ENCODE measurements around the gene CASKIN1. TPM values are rescaled to one million over a fixed set of nuclear protein-coding genes. Genes with fewer than 3 reads are reported as not detected.

CASKIN1 gene
- total RNA-seq, 1 donor from 2014 or later = 1.6 TPM

DNA sequence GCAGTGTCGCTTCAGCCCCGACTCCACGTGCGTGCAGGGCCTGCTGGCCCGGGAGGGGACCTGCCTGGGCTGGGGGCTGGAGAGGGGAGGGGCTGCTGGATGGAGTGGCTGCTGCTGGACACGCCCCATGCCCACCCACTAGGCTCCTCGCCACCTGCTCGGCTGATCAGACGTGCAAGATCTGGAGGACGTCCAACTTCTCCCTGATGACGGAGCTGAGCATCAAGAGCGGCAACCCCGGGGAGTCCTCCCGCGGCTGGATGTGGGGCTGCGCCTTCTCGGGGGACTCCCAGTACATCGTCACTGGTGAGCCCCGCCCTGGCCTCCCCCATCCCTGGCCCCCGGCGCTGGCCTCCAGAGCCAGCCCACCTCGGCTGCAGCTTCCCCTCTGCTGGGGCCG is 11.9 kb upstream of the CASKIN1 start:
- H3K4me2 ChIP-seq = no peak overlapping the region
- no peak overlapping the region for H3K4me3 Mint-ChIP-seq
- no peak for DNase-seq (ENCODE audit: low spot score)
- no peaks in the 10 kb centered on the region for H3K9me3 Mint-ChIP-seq
- H3K36me3 Mint-ChIP-seq = peaks cover 12% of the 10 kb centered on the region
- H4K20me1 ChIP-seq (ENCODE audit: low read depth) = peaks cover 29% of the 10 kb centered on the region
- no peak overlapping the region for H3K27ac ChIP-seq
- H3K4me1 Mint-ChIP-seq = peaks cover 27% of the 10 kb centered on the region
- no peak overlapping the region for H3K4me3 ChIP-seq
- H3K79me2 ChIP-seq (ENCODE audit: low read depth) = peaks cover 30% of the 10 kb centered on the region
- H3K4me1 ChIP-seq = peaks cover 12% of the 10 kb centered on the region
- peaks cover 36% of the 10 kb centered on the region for H3F3A ChIP-seq (ENCODE audit: low read depth)
- H3K36me3 ChIP-seq = no peaks in the 10 kb centered on the region
- no peak overlapping the region for H2AFZ ChIP-seq (replicated peaks)
- peaks cover 18% of the 10 kb centered on the region for H3K27me3 Mint-ChIP-seq (ENCODE audit: insufficient read depth, low read depth)
- no peaks in the 10 kb centered on the region for H3K9me3 ChIP-seq (ENCODE audit: low read depth)
- H3K27ac Mint-ChIP-seq = no peak overlapping the region
- H3K9ac ChIP-seq = no peak overlapping the region
- no peak for TF ChIP-seq EZH2 (IDR thresholded peaks at IDR 0.05)
- TF ChIP-seq EZH2phosphoT487 (IDR thresholded peaks at IDR 0.05) = no peak
- TF ChIP-seq, protein P1, sequence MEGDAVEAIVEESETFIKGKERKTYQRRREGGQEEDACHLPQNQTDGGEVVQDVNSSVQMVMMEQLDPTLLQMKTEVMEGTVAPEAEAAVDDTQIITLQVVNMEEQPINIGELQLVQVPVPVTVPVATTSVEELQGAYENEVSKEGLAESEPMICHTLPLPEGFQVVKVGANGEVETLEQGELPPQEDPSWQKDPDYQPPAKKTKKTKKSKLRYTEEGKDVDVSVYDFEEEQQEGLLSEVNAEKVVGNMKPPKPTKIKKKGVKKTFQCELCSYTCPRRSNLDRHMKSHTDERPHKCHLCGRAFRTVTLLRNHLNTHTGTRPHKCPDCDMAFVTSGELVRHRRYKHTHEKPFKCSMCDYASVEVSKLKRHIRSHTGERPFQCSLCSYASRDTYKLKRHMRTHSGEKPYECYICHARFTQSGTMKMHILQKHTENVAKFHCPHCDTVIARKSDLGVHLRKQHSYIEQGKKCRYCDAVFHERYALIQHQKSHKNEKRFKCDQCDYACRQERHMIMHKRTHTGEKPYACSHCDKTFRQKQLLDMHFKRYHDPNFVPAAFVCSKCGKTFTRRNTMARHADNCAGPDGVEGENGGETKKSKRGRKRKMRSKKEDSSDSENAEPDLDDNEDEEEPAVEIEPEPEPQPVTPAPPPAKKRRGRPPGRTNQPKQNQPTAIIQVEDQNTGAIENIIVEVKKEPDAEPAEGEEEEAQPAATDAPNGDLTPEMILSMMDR (IDR thresholded peaks at IDR 0.05) = no peak
- H3K27me3 ChIP-seq = no peaks in the 10 kb centered on the region

DNA sequence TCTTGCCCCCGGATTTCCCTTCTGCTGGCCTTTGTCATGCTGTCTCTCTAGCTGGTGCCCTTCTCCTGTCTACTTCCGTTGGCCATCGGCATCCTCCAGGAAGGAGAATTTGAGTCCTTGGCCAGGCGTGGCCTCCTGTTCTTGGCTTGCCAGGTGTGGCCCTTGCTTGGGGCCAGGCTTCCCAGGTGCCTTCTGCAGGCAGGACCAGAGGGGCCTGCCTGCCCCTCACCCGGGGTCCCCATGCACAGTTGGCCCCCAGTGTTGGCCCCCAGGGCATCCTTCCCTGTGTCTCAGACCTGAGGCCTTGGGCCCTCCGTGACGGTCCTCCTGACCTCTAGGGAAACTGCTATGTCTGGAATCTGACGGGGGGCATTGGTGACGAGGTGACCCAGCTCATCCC is 11.5 kb upstream of the CASKIN1 start:
- Histone ChIP-seq H3K9ac (no peak overlapping the region), H3K4me2 (no peak overlapping the region), H4K20me1 (ENCODE audit: low read depth) (peaks cover 25% of the 10 kb centered on the region), H3F3A (ENCODE audit: low read depth) (peaks cover 33% of the 10 kb centered on the region), H3K27me3 (no peaks in the 10 kb centered on the region), H3K79me2 (ENCODE audit: low read depth) (peaks cover 26% of the 10 kb centered on the region), H2AFZ (replicated peaks) (no peak overlapping the region), H3K4me1 (peaks cover 8% of the 10 kb centered on the region), H3K9me3 (ENCODE audit: low read depth) (no peaks in the 10 kb centered on the region), H3K4me3 (no peak overlapping the region), H3K36me3 (no peaks in the 10 kb centered on the region), H3K27ac (no peak overlapping the region)
- H3K27ac Mint-ChIP-seq = no peak overlapping the region
- peaks cover 22% of the 10 kb centered on the region for H3K4me1 Mint-ChIP-seq
- H3K27me3 Mint-ChIP-seq (ENCODE audit: insufficient read depth, low read depth) = peaks cover 18% of the 10 kb centered on the region
- H3K4me3 Mint-ChIP-seq = peak overlapping the region; percentile 75
- DNase-seq (ENCODE audit: low spot score) = no peak
- H3K9me3 Mint-ChIP-seq = no peaks in the 10 kb centered on the region
- TF ChIP-seq EZH2 (IDR thresholded peaks at IDR 0.05) = no peak
- TF ChIP-seq, protein P1 (IDR thresholded peaks at IDR 0.05) = no peak
- TF ChIP-seq EZH2phosphoT487 (IDR thresholded peaks at IDR 0.05) = no peak
- peaks cover 11% of the 10 kb centered on the region for H3K36me3 Mint-ChIP-seq

DNA sequence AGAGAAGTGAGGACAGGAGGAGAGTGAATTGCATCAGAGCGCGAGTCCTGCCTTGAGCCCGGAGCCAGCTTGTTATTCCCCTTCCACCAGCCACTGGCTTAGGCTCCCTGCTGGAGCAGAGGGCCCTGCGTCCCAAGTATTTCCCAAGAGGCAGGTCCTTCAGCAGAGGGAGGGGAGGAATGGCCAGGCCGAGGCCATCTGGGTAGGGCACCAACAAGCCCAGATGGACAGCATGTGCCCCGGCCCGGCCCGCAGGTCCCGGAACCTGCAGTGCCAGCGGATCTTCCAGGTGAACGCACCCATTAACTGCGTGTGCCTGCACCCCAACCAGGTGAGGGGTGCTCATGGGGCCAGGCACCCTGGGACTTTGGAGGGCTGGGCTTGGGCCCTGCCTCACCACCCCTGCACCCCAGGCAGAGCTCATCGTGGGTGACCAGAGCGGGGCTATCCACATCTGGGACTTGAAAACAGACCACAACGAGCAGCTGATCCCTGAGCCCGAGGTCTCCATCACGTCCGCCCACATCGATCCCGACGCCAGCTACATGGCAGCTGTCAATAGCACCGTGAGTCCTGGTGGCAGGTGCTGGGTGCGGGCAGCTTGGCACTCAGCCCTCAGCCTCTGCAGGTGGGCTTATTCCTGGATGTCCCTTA is 10.5 kb upstream of the CASKIN1 start:
- Histone ChIP-seq H3K4me1 (peaks cover 6% of the 10 kb centered on the region), H3K79me2 (ENCODE audit: low read depth) (peaks cover 17% of the 10 kb centered on the region), H3F3A (ENCODE audit: low read depth) (peaks cover 23% of the 10 kb centered on the region), H3K4me2 (peak overlapping the region; percentile 94), H3K27ac (no peak overlapping the region), H3K27me3 (no peaks in the 10 kb centered on the region), H3K36me3 (no peaks in the 10 kb centered on the region), H2AFZ (replicated peaks) (no peak overlapping the region), H3K9ac (no peak overlapping the region), H3K9me3 (ENCODE audit: low read depth) (no peaks in the 10 kb centered on the region), H3K4me3 (peak overlapping the region; percentile 93), H4K20me1 (ENCODE audit: low read depth) (peaks cover 16% of the 10 kb centered on the region)
- Mint-ChIP-seq H3K4me3 (peak overlapping the region; percentile 87), H3K36me3 (peaks cover 8% of the 10 kb centered on the region), H3K9me3 (no peaks in the 10 kb centered on the region), H3K27me3 (ENCODE audit: insufficient read depth, low read depth) (peaks cover 17% of the 10 kb centered on the region), H3K27ac (no peak overlapping the region), H3K4me1 (peaks cover 16% of the 10 kb centered on the region)
- no peak for DNase-seq (ENCODE audit: low spot score)
- TF ChIP-seq EZH2 (IDR thresholded peaks at IDR 0.05) (no peak), EZH2phosphoT487 (IDR thresholded peaks at IDR 0.05) (no peak)
- TF ChIP-seq, protein P1 (IDR thresholded peaks at IDR 0.05) = no peak

Measured in neural progenitor cell (in vitro differentiated cells).